Neuron (in vitro differentiated cells): ENCODE data around the gene CDCA4.

Experiments
- H2AFZ ChIP-seq: one replicate; pipeline ENCODE4 v1.6.1; 2013; ENCODE audit warnings: low read depth, mild to moderate bottlenecking, inconsistent platforms, low read length, moderate library complexity
- H3K27me3 ChIP-seq: one replicate; pipeline ENCODE4 v1.6.1; 2013; ENCODE audit warnings: low read length; ENCODE audit not compliant: insufficient read depth
- H3K36me3 ChIP-seq: one replicate; pipeline ENCODE4 v1.6.1; 2013; ENCODE audit warnings: low read length; ENCODE audit not compliant: insufficient read depth
- H3K4me1 ChIP-seq: one replicate; pipeline ENCODE4 v1.6.1; 2013; ENCODE audit warnings: low read length; ENCODE audit not compliant: insufficient read depth
- H3K4me3 ChIP-seq: 2 replicates; pipeline ENCODE4 v1.5.1; 2013; ENCODE audit warnings: mild to moderate bottlenecking, low read length, moderate library complexity
- H3K9me3 ChIP-seq: one replicate; pipeline ENCODE4 v1.6.1; 2013; ENCODE audit warnings: low read length

CDCA4 gene

GRCh38 chr14:105023144-105023543 lies 2.3 kb upstream of the CDCA4 start:
- no peak overlapping the region for H3K4me3 ChIP-seq
- H3K9me3 ChIP-seq, result no peaks in the 10 kb centered on the region
- no peak overlapping the region for H2AFZ ChIP-seq
- no peaks in the 10 kb centered on the region for H3K27me3 ChIP-seq
- H3K4me1 ChIP-seq, result peaks cover 14% of the 10 kb centered on the region
- no peaks in the 10 kb centered on the region for H3K36me3 ChIP-seq

- Histone ChIP-seq H3K36me3 (no peaks in the 10 kb centered on the region), H3K4me1 (peaks cover 14% of the 10 kb centered on the region), H3K4me3 (peak overlapping the region; percentile 78), H2AFZ (no peak overlapping the region), H3K27me3 (no peaks in the 10 kb centered on the region), H3K9me3 (no peaks in the 10 kb centered on the region)
Measured at GRCh38 chr14:105022276-105022670, 1.4 kb upstream of the CDCA4 start.

- no peaks in the 10 kb centered on the region for H3K27me3 ChIP-seq
- H3K9me3 ChIP-seq, result no peaks in the 10 kb centered on the region
- H2AFZ ChIP-seq, result peak overlapping the region; percentile 57
- peak overlapping the region; percentile 78 for H3K4me3 ChIP-seq
- no peaks in the 10 kb centered on the region for H3K36me3 ChIP-seq
- H3K4me1 ChIP-seq, result peaks cover 14% of the 10 kb centered on the region
Measured at GRCh38 chr14:105021656-105022275, 883 bp upstream of the CDCA4 start.

- H3K4me1 ChIP-seq, result peaks cover 14% of the 10 kb centered on the region
- H3K27me3 ChIP-seq, result no peaks in the 10 kb centered on the region
- H3K9me3 ChIP-seq, result no peaks in the 10 kb centered on the region
- H3K36me3 ChIP-seq, result no peaks in the 10 kb centered on the region
- peak overlapping the region; percentile 96 for H3K4me3 ChIP-seq
- peak overlapping the region; percentile 39 for H2AFZ ChIP-seq
Measured at GRCh38 chr14:105019861-105020814, 745 bp downstream of the CDCA4 start.

- Histone ChIP-seq H3K4me3 (no peak overlapping the region), H3K36me3 (no peaks in the 10 kb centered on the region), H2AFZ (no peak overlapping the region), H3K27me3 (no peaks in the 10 kb centered on the region), H3K9me3 (no peaks in the 10 kb centered on the region), H3K4me1 (peaks cover 18% of the 10 kb centered on the region)
Measured at GRCh38 chr14:105018414-105018813, 2.5 kb downstream of the CDCA4 start.

- Histone ChIP-seq H3K4me3 (no peak overlapping the region), H3K4me1 (peaks cover 18% of the 10 kb centered on the region), H3K36me3 (peaks cover 17% of the 10 kb centered on the region)
Measured at GRCh38 chr14:105015905-105016304, 5.0 kb downstream of the CDCA4 start.

GRCh38 chr14:105015242-105015641 lies 5.6 kb downstream of the CDCA4 start:
- Histone ChIP-seq H3K27me3 (no peaks in the 10 kb centered on the region), H3K4me1 (peaks cover 20% of the 10 kb centered on the region), H3K4me3 (no peak overlapping the region), H2AFZ (no peak overlapping the region), H3K9me3 (no peaks in the 10 kb centered on the region), H3K36me3 (peaks cover 24% of the 10 kb centered on the region)

More at GRCh38 chr14:105015905-105016304, 5.0 kb downstream of the CDCA4 start:
- Histone ChIP-seq H3K9me3 (no peaks in the 10 kb centered on the region), H2AFZ (no peak overlapping the region), H3K27me3 (no peaks in the 10 kb centered on the region)

- H3K4me1 ChIP-seq, result peaks cover 20% of the 10 kb centered on the region
- H3K9me3 ChIP-seq, result no peaks in the 10 kb centered on the region
- H3K4me3 ChIP-seq, result no peak overlapping the region
- peaks cover 30% of the 10 kb centered on the region for H3K36me3 ChIP-seq
- H2AFZ ChIP-seq, result no peak overlapping the region
- no peaks in the 10 kb centered on the region for H3K27me3 ChIP-seq
Measured at GRCh38 chr14:105014631-105015030, 6.3 kb downstream of the CDCA4 start.

GRCh38 chr14:105014032-105014431 lies 6.9 kb downstream of the CDCA4 start:
- Histone ChIP-seq H3K4me3 (no peak overlapping the region), H3K36me3 (peaks cover 35% of the 10 kb centered on the region), H3K4me1 (peaks cover 14% of the 10 kb centered on the region), H2AFZ (no peak overlapping the region), H3K27me3 (no peaks in the 10 kb centered on the region), H3K9me3 (no peaks in the 10 kb centered on the region)

GRCh38 chr14:105013150-105013785 lies 7.6 kb downstream of the CDCA4 start:
- peaks cover 38% of the 10 kb centered on the region for H3K36me3 ChIP-seq

GRCh38 chr14:105012171-105012985 lies 8.5 kb downstream of the CDCA4 start:
- Histone ChIP-seq H3K27me3 (no peaks in the 10 kb centered on the region), H3K4me3 (no peak overlapping the region), H2AFZ (no peak overlapping the region), H3K36me3 (peaks cover 46% of the 10 kb centered on the region), H3K9me3 (no peaks in the 10 kb centered on the region), H3K4me1 (peaks cover 9% of the 10 kb centered on the region)

More at GRCh38 chr14:105013150-105013785, 7.6 kb downstream of the CDCA4 start:
- Histone ChIP-seq H3K9me3 (no peaks in the 10 kb centered on the region), H3K4me1 (peaks cover 9% of the 10 kb centered on the region), H3K4me3 (no peak overlapping the region), H2AFZ (no peak overlapping the region), H3K27me3 (no peaks in the 10 kb centered on the region)

GRCh38 chr14:105011312-105011990 lies 9.4 kb downstream of the CDCA4 start:
- no peaks in the 10 kb centered on the region for H3K9me3 ChIP-seq
- H3K27me3 ChIP-seq, result no peaks in the 10 kb centered on the region
- H3K36me3 ChIP-seq, result peaks cover 55% of the 10 kb centered on the region
- H3K4me1 ChIP-seq, result peaks cover 9% of the 10 kb centered on the region
- H2AFZ ChIP-seq, result no peak overlapping the region
- no peak overlapping the region for H3K4me3 ChIP-seq
